Measurements from ENCODE around the gene FASLG.
"Not testable (repeated sequence)": the region's sequence is repeated elsewhere in the genome, so short reads cannot be mapped to it uniquely, and the experiment has no call there.

FASLG gene

GRCh38 chr1:172686143-172686542 lies 27.2 kb downstream of the FASLG start:
- POLR2A ChIA-PET (ENCODE audit: low non-redundant PET) = no interaction called here
- TF ChIP-seq CTCF (conservative IDR thresholded peaks at IDR 0.05; ENCODE audit: low read depth) = no peak
- DNase-seq (ENCODE audit: low spot score) = no peak
- CTCF ChIA-PET = interaction anchor here (0.6 kb wide), 1 partner anchor 56 kb away, joined by 3 read pairs; no protein-coding TSS in a partner anchor
- H3K27ac ChIP-seq = no peak overlapping the region

- CTCF ChIA-PET; DNase-seq (ENCODE audit: low spot score); H3K27ac ChIP-seq; POLR2A ChIA-PET (ENCODE audit: low non-redundant PET): not testable (repeated sequence)
Observed at GRCh38 chr1:172688428-172689085, 29.7 kb downstream of the FASLG start.

GRCh38 chr1:172690925-172691324 lies 32.0 kb downstream of the FASLG start:
- DNase-seq (ENCODE audit: low spot score); H3K27ac ChIP-seq; POLR2A ChIA-PET (ENCODE audit: low non-redundant PET); CTCF ChIA-PET: not testable (repeated sequence)

GRCh38 chr1:172697534-172698002 lies 38.7 kb downstream of the FASLG start:
- no peak overlapping the region for H3K27ac ChIP-seq
- TF ChIP-seq CTCF (conservative IDR thresholded peaks at IDR 0.05; ENCODE audit: low read depth) = no peak
- ChIA-PET CTCF (no interaction called here), POLR2A (ENCODE audit: low non-redundant PET) (no interaction called here)
- DNase-seq (ENCODE audit: low spot score) = no peak

GRCh38 chr1:172698224-172698623 lies 39.3 kb downstream of the FASLG start:
- no peak for TF ChIP-seq CTCF (conservative IDR thresholded peaks at IDR 0.05; ENCODE audit: low read depth)
- POLR2A ChIA-PET (ENCODE audit: low non-redundant PET) = no interaction called here
- DNase-seq (ENCODE audit: low spot score) = no peak
- CTCF ChIA-PET = no interaction called here
- H3K27ac ChIP-seq = no peak overlapping the region

- no peak overlapping the region for H3K27ac ChIP-seq
- POLR2A ChIA-PET (ENCODE audit: low non-redundant PET) = no interaction called here
- CTCF ChIA-PET = no interaction called here
- TF ChIP-seq CTCF (conservative IDR thresholded peaks at IDR 0.05; ENCODE audit: low read depth) = no peak
- DNase-seq (ENCODE audit: low spot score) = peak; percentile 35
Observed at GRCh38 chr1:172699111-172699510, 40.2 kb downstream of the FASLG start.

GRCh38 chr1:172699695-172700227 lies 40.9 kb downstream of the FASLG start:
- ChIA-PET POLR2A (ENCODE audit: low non-redundant PET) (no interaction called here), CTCF (no interaction called here)
- H3K27ac ChIP-seq = no peak overlapping the region
- no peak for DNase-seq (ENCODE audit: low spot score)
- no peak for TF ChIP-seq CTCF (conservative IDR thresholded peaks at IDR 0.05; ENCODE audit: low read depth)
